HG03442 (cell line): ENCODE data around the gene ATG9B.

Experiments
- ATAC-seq: cut with Tn5 transposase; IDR thresholded peaks from one replicate; pipeline ENCODE4 v1.9.1; 2021; ENCODE audit warnings: mild to moderate bottlenecking, moderate library complexity; ENCODE audit not compliant: unreplicated experiment

ATG9B gene, protein sequence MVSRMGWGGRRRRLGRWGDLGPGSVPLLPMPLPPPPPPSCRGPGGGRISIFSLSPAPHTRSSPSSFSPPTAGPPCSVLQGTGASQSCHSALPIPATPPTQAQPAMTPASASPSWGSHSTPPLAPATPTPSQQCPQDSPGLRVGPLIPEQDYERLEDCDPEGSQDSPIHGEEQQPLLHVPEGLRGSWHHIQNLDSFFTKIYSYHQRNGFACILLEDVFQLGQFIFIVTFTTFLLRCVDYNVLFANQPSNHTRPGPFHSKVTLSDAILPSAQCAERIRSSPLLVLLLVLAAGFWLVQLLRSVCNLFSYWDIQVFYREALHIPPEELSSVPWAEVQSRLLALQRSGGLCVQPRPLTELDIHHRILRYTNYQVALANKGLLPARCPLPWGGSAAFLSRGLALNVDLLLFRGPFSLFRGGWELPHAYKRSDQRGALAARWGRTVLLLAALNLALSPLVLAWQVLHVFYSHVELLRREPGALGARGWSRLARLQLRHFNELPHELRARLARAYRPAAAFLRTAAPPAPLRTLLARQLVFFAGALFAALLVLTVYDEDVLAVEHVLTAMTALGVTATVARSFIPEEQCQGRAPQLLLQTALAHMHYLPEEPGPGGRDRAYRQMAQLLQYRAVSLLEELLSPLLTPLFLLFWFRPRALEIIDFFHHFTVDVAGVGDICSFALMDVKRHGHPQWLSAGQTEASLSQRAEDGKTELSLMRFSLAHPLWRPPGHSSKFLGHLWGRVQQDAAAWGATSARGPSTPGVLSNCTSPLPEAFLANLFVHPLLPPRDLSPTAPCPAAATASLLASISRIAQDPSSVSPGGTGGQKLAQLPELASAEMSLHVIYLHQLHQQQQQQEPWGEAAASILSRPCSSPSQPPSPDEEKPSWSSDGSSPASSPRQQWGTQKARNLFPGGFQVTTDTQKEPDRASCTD

DNA sequence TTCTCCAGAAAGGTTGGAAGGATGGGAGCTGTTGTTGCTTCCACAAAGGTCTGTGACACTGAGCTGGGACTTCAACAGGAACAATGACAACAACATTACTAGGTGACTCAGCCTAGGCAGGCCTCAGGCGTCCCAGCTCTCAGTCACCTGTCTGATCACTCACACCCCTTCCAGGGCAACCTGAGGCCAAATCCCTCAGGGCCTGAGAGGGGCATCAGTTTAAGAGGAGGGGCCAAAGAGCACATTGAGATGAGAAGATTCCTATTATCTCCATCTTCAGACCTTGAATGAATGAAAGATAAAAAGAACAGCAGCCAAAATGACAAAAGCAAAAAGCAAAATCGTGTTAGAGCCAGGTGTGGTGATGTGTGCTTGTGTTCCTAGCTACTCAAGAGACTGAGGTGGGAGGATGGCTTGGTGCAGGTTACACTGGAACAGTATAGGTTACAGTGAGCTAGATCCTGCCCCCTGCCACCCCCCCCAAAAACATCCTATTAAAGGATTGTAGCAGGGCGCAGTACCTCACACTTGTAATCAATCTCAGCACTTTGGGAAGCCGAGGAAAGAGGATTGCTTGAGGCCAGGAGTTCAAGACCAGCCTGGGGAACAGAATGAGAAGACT is at the start of gene ATG9B:
ATG9B (minus strand) TSS at position 60 of the 622 bp plus-strand sequence. CDS start 71 bp downstream, outside the sequence.
- ATAC-seq, result no peak

DNA sequence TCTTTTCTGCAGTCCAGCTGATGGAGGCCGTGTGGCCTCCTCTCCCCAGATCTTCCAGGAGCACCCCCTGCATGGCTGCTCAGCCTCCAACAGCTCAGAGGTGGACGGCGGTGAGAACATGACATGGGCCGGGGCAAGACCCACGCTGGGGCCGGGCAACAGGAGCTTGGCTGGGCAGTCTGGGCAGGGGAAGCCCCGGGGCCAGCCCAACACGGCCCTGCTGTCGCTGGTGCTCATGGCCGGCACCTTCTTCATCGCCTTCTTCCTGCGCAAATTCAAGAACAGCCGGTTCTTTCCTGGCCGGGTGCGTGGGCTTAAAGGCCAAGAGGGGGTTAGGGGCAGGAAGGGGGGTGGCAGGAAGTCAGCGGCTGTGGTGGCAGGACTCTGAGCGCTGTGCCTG is 49.7 kb upstream of the ATG9B start:
- ATAC-seq, result no peak

DNA sequence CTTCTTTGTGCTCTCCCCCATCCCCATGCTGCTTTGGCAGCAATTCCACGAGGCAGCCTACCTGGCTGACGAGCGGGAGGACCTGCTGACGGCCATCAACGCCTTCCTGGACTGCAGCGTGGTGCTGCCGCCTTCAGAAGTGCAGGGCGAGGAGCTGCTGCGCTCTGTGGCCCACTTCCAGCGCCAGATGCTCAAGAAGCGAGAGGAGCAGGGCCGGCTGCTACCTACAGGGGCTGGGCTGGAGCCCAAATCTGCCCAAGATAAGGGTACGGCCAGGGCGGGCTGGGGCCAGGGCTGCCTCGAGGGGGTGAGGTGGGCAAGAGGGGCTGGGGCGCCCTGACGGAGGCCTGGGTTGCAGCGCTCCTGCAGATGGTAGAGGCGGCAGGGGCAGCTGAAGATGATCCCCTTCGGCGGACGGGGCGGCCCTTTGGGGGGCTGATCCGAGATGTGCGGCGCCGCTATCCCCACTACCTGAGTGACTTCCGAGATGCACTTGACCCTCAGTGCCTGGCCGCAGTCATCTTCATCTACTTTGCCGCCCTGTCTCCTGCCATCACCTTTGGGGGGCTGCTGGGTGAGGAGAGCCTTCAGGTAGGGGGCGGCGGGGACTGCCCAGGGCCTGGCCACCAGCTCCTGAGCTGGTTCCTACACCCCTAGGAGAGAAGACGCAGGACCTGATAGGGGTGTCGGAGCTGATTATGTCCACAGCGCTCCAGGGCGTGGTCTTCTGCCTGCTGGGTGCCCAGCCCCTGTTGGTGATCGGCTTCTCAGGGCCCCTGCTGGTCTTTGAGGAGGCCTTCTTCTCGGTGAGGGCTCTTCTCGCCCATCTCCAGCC is 47.0 kb upstream of the ATG9B start:
- no peak for ATAC-seq

DNA sequence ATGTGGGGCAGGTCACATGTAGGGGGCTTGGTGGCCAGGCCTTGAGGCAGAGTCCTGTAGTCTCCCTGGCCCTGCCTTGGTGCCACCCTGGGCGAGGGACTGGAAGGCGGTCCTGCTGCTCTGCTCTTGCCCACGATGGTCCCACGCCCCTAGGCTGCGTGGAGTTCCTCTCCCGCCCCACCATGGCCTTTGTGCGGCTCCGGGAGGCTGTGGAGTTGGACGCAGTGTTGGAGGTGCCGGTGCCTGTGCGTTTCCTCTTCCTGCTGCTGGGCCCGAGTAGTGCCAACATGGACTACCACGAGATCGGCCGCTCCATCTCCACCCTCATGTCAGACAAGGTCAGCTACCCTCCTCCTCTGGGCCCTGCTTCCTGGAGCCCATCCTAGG is 46.3 kb upstream of the ATG9B start:
- no peak for ATAC-seq

DNA sequence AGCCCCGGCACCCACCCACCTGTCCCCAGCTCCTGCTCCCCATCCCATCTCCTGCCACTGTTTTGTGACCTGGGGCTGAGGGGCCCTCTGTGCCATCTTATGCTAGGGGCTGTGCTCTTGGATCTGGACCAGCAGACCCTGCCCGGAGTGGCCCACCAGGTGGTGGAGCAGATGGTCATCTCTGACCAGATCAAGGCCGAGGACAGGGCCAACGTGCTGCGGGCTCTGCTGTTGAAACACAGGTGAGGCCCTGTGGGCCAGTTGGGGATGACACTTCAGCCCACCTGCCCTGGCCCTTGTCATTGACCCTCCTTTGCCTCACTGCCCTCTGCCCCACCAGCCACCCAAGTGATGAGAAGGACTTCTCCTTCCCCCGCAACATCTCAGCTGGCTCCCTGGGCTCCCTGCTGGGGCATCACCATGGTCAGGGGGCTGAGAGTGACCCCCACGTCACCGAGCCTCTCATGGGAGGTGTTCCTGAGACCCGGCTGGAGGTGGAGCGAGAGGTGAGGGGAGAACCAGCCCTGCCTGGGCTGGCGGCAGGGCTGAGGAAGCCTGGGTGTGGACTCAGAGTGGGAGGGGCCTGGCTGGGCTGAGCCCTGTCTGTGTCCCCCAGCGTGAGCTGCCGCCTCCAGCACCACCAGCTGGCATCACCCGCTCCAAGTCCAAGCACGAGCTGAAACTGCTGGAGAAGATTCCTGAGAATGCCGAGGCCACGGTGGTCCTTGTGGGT is 45.7 kb upstream of the ATG9B start:
- ATAC-seq, result no peak

DNA sequence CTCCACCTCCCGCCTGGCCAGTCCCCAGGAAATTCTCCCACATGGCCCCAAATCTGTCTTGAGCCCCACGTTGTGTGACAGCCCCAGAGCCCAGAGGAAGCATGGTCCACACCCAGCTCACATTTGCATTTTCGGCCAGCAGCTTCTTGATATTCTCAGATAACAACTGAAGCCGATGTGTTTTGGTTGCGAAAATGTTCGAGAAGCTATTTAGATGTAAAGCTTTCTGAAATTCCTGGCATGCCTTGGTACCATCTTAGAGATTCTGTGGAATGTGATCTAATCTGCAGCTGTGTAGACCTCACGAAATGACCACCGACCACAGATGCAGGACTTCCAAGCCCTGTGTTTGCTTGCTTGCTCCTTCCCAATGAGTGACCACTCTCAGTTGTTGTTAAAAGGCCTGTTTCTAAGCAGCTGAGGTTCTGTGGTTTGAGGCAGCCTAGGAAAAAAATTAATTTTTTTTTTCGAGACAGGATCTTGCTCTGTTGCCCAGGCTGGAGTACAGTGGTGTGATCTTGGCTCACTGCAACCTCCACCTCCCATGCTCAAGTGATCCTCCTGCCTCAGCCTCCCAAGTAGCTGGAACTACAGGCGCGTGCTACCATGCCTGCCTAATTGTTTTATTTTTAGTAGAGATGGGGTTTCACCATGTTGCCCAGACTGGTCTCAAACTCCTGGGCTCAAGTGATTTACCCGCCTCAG is 43.9 kb upstream of the ATG9B start:
- ATAC-seq, result no peak

DNA sequence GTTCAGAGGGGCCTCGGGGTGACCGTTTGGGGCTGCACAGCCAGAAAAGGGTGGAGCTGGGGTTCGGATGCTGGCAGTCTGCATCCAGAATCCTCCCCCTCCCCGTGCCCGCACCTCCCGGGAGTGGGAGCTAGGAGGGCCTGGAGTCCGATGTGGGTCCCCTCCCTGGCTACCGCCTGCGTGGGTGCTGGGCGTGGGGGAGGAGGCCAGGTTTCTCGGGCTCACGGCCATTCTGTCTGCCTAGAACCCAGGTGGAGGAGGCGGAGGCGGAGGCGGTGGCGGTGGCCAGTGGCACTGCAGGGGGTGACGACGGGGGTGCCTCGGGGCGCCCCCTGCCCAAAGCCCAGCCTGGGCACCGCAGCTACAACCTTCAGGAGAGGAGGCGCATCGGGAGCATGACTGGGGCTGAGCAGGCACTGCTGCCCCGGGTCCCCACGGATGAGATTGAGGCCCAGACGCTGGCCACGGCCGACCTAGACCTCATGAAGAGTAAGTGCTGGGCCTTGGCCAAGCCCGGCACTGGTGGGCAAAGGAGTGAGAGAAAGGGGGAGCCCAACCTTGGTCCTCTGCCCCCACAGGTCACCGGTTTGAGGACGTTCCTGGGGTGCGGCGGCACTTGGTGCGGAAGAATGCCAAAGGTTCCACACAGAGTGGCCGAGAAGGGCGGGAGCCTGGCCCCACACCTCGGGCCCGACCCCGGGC is 42.1 kb upstream of the ATG9B start:
- ATAC-seq, result no peak

DNA sequence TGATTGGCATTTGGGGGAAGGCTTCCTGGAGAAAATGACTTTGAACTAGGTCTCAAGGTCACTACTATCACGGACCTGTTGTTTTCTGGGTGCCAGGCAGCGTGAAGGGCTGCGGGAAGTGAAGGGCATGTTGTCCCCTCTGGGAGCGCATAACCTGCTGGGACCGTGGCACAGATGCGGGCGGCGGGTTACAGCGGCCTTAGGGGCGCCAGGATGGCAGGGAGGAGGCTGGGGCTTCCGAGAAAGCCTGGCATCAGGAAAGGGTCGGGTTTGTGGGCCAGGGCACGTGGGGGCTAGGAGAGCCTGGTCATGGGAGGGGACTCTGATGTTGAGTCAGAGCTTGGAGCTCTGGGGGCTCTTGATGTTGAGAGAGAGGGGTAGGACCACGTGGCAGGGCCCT is 41.2 kb upstream of the ATG9B start:
- ATAC-seq, result no peak

DNA sequence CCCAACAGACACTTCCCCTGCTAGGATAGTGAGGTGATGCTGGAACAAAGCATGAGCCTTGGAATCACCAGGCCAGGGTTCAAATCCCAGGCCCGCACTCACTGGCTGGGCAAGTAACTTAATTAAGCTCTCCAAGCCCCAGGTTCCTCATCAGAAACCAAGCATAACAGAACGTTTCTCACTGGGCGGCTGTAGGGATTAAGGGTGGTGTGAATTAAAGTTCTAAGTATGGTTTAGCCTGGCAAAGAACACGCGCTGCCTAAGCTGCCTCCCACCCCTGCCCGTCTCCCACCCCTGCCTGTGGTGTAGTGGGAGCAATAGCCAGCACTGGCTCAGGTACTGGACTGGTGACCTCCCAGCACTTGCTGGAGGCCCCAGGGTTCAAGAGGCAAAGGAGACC is 40.7 kb upstream of the ATG9B start:
- no peak for ATAC-seq

DNA sequence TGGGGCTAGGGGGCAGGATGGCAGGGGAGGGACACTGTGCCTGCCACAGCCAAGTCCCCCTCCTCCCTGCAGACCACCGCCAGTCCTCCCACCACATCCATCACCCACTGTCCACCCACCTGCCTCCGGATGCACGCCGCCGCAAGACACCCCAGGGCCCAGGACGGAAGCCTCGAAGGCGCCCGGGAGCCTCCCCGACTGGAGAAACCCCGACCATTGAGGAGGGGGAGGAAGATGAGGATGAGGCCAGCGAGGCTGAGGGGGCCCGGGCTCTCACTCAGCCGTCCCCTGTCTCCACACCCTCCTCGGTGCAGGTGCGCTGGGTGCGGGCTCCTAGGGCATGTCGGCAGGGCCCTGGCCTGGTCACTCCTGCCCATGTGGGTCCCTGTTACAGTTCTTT is 40.2 kb upstream of the ATG9B start:
- ATAC-seq, result no peak

DNA sequence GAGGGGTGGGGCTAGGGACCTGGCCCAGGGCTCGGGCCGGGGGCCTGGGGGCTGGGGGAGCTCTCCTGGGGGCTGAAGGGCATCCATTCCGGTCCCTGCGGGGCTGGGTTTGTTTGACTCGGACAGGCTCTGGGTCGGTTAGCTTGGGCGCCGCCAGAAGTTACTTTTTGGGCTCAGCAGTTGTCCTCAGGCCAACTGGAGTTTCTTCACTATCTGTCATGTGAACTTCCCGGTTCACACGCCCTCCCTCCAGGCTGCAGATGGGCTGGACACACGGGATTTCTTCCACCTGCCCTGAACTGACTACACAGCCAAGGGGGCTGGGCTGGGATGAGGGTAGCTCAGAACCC is 38.9 kb upstream of the ATG9B start:
- ATAC-seq, result no peak

DNA sequence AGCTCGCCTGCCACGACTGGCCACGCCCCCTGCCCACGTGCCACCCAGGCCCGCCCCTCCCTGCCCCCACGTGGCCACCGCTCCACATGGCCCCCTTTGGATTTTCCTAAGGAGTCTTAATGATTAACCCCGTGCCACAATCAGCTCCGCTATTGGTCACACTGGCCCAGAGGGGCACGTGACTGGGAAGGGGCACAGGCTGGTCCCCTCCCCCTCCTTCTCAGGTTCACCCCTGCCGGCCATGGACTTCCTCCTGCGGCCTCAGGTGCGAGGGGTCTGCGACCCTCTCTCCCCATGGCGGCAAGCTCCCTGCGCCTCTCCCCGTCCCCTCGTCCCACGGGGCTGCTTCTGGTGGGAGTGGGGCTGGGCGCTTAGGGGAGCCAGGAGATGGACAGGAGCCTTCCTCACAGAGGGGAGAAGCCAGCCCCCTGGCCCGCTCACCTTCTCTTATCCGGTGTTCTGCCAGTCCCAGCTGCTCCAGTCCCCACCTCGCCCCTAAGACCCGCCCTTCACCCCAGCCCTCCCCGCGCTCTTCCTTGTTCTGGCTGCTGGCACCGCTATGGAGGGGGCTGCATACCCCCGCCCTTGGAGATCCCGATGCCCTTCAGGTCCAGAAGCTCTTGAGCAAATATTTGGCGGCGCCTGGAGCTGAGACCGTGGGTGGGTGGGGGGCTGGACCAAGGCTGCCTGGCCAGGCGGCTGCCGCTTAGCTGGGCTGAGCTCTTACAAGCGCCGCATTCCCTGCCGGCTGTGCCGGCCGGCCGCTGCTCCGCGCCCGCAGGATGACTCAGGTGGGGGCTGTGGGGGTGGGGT is 38.3 kb upstream of the ATG9B start:
- ATAC-seq, result no peak

DNA sequence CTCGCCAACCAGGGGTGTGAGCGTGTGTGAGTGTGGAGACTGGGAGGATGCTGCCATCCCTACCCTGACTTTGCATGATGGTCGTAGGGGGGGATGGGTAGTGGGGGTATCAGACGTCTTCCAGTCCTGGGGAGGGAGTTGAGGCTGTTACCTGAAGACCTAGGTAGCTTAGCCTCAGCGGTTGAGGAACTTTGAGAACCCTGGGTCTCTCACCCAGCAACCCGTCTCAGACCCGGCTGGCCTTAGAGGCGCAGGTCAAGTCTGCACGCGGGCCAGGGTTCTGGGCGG is 37.8 kb upstream of the ATG9B start:
- ATAC-seq, result no peak

DNA sequence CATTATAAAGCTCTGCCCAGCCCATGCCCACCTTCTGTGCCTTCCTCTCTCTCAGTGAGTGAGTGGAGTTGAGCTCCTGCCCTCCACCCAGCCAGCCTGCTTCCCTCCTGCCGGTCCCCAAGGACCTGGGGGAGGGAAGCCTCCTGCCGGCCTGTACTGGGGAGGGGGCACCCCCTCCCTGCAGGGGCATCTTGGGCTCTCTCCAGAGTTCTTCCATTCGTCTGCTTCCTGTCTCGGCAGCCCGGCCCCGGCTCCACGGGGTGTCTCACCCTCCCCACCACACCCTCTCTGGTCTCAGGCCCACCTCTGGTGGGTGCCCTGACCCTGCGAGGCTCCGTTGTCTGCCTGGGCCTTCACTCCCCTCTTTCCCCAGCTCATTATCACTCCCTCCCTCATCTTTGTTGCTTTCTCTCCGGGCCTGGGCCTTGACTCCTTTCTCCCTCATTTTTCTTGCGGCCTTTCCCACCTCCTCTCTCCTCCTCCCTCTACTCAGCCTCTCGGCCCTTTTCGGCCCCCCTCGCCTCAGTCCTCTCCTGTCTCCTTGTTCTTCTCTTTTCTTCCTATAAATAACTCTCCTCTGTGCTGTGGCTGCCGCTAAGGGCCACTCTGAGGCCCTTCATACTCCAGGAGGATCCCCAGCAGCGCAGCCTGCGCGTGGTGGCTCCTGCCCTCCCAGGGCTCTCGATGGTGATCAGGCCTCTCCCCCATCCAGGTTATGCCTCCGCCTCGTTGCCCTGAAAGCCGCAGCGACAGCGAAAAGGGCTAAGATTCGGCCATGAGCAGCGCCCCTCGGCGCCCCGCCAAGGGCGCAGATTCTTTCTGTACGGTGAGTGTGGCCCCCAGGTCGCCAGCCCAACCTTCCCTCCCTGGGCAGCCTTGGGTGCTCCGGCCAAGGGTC is 37.2 kb upstream of the ATG9B start:
- ATAC-seq, result no peak

DNA sequence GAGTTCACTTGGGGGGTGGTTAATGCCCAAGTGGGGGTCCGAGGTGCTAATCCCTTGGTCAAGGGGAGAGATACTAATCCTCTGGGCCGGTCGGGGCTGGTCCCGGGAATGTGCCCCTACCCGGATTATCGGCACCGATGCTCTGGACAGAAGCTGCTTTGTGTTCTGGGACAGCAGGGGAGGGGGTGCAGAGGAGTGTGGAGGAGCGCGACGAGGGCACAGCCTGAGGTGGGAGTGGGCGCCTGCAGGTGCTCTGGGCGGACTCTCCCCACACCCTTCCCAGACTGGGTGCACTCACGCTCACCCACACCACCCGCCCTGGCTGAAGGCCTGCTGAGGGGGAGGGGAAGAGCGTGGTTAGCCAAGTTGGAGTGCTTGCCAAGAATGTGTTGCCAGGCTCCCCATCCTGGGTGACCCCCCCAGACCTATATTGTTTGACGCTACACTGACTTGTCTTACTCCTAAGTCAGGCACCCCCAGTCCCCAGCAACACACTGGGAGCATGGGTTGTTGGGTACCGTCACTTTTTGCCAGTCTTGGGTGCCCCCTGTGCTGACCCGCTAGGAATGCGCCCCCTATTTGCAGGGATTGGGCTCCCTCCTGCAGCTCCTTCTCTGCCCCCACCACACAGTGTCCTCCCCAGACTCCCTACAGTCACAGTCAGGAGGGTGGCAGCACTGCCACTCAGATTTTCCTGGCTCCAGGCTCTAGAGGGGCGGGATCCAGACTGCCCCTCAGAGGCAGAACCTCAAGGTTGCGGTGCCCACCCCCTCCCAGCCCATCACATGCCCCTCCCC is 36.3 kb upstream of the ATG9B start:
- ATAC-seq, result no peak

DNA sequence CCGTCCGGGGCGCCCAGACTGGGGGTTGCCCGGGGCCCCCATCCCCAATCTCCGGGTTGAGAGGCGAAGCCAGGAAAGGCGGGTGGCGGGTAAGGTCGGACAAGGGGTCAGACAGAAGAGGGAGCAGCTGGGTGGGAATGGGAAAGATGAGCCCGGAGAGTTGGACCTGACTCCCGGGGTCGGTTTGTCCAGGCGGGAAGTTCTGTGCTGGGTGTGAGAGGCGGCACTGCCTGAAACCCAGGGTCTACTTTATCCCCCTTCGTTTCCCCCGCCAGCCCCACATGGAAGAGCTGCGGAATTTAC is 35.8 kb upstream of the ATG9B start:
- ATAC-seq, result no peak
